OCI-LY3 (cell line): ENCODE results near the gene ATP6V1G1.

Source experiments
- CTCF ChIP-seq: fragments of 200-600, 300-600 bp; sonication (generic); IDR thresholded peaks from 2 replicates; pipeline ENCODE4 v1.5.1; 2014; ENCODE audit warnings: antibody characterized with exemption, low read length, low read depth
- EZH2phosphoT487 ChIP-seq: fragments of 200-600 bp; shearing (Covaris generic); IDR thresholded peaks from 2 replicates; pipeline ENCODE4 v1.6.1; 2018; ENCODE audit warnings: antibody characterized with exemption, mixed run types, low read depth

GRCh38 chr9:114606597-114607207 lies 19.1 kb downstream of the ATP6V1G1 start:
- no peak for TF ChIP-seq CTCF
- no peak for TF ChIP-seq EZH2phosphoT487
